Caki2 (cell line): Measurements from ENCODE around the gene BCL2L1. TPM values are rescaled to one million over a fixed set of nuclear protein-coding genes. Genes with fewer than 3 reads are reported as not detected.
"Not testable (repeated sequence)": the region's sequence is repeated elsewhere in the genome, so short reads cannot be mapped to it uniquely, and the experiment has no call there.

Experiments used
- DNase-seq: peaks from one replicate; pipeline ENCODE4 v3.0.0-alpha.2; 2015; ENCODE audit warnings: low read depth
- in situ Hi-C: cut with HindIII; loops from 2 replicates; pipeline ENCODE4 v1.10.0; 2016; ENCODE audit warnings: low sequenced_read_pairs, low pct_unique_long_range_greater_than_20kb, mixed read lengths
- total RNA-seq: library from RNA; depleted of rRNA; stranded (reverse); fragments of >200 nt; shearing (Covaris generic); gene quantifications from 2 replicates; pipeline ENCODE4 v1.2.3, GENCODE V29; 2014; ENCODE audit warnings: low replicate concordance; rRNA removed

BCL2L1 gene
- 254 and 256 TPM in 2 replicates for total RNA-seq

- DNase-seq = peak; percentile 91
These were observed at the start of gene BCL2L1 for GRCh38 chr20:31722257-31723068. BCL2L1 (minus strand) TSS chr20:31722868; CDS start chr20:31722218, 650 bp downstream.

GRCh38 chr20:31770243-31770642, 47.6 kb upstream of the BCL2L1 start:
- no peak for DNase-seq
- in situ Hi-C loops = no loop called here

More at GRCh38 chr20:31722257-31723068, at the start of gene BCL2L1:
- in situ Hi-C loops = loop anchor here (10.0 kb wide), 1 partner anchor 168 kb away; no protein-coding TSS in a partner anchor

- in situ Hi-C loops = no loop called here
- DNase-seq = no peak
These were observed 47.0 kb upstream of the BCL2L1 start for GRCh38 chr20:31769681-31770080.

- no peak for DNase-seq
- in situ Hi-C loops = no loop called here
These were observed 45.1 kb upstream of the BCL2L1 start for GRCh38 chr20:31767805-31768204.

GRCh38 chr20:31764641-31765305, 42.1 kb upstream of the BCL2L1 start:
- in situ Hi-C loops = no loop called here
- no peak for DNase-seq

GRCh38 chr20:31760519-31761240, 38.0 kb upstream of the BCL2L1 start:
- in situ Hi-C loops = no loop called here
- no peak for DNase-seq

GRCh38 chr20:31759836-31760518, 37.3 kb upstream of the BCL2L1 start:
- in situ Hi-C loops = no loop called here
- DNase-seq = no peak

GRCh38 chr20:31758991-31759390, 36.3 kb upstream of the BCL2L1 start:
- DNase-seq = no peak
- in situ Hi-C loops = no loop called here

GRCh38 chr20:31758521-31758920, 35.9 kb upstream of the BCL2L1 start:
- no peak for DNase-seq
- in situ Hi-C loops = no loop called here

- DNase-seq = no peak
- in situ Hi-C loops = no loop called here
These were observed 34.6 kb upstream of the BCL2L1 start for GRCh38 chr20:31757254-31757653.

GRCh38 chr20:31751126-31751525, 28.5 kb upstream of the BCL2L1 start:
- DNase-seq = no peak
- in situ Hi-C loops = no loop called here

- DNase-seq = no peak
- in situ Hi-C loops = no loop called here
These were observed 26.6 kb upstream of the BCL2L1 start for GRCh38 chr20:31749223-31749622.

GRCh38 chr20:31747640-31748039, 25.0 kb upstream of the BCL2L1 start:
- in situ Hi-C loops = no loop called here
- DNase-seq = no peak

- in situ Hi-C loops, DNase-seq: not testable (repeated sequence)
These were observed 24.4 kb upstream of the BCL2L1 start for GRCh38 chr20:31747028-31747427.

- no peak for DNase-seq
- in situ Hi-C loops = no loop called here
These were observed 23.6 kb upstream of the BCL2L1 start for GRCh38 chr20:31746068-31746878.

GRCh38 chr20:31740656-31741323, 18.1 kb upstream of the BCL2L1 start:
- DNase-seq = no peak
- in situ Hi-C loops = no loop called here

- in situ Hi-C loops = no loop called here
- DNase-seq = peak; percentile 19
These were observed 17.5 kb upstream of the BCL2L1 start for GRCh38 chr20:31740208-31740607.
